Fibroblast of skin of right quadriceps (primary cell): ENCODE data around the gene NCKAP5.
A peak's percentile ranks its signal among the peaks of the same experiment; 100 is the strongest.

Experiments used
- DNase-seq: peaks from one replicate; pipeline ENCODE4 v3.0.0-alpha.2; 2013

The NCKAP5 gene

GRCh38 chr2:133568172-133568571 is at the start of gene NCKAP5:
Gene NCKAP5, minus strand, starts transcription at chr2:133568463. Its CDS starts 50,937 bp downstream, at chr2:133517526.
- peak; percentile 44 for DNase-seq

- DNase-seq = no peak
Observed at GRCh38 chr2:133609664-133610063, 41.4 kb upstream of the NCKAP5 start.

- no peak for DNase-seq
Observed at GRCh38 chr2:133608291-133608690, 40.0 kb upstream of the NCKAP5 start.

GRCh38 chr2:133607679-133608078 is 39.4 kb upstream of the NCKAP5 start:
- DNase-seq = peak; percentile 75

GRCh38 chr2:133606616-133607015 is 38.4 kb upstream of the NCKAP5 start:
- no peak for DNase-seq

- no peak for DNase-seq
Observed at GRCh38 chr2:133605766-133606137, 37.5 kb upstream of the NCKAP5 start.

- peak; percentile 39 for DNase-seq
Observed at GRCh38 chr2:133605011-133605765, 36.9 kb upstream of the NCKAP5 start.

- no peak for DNase-seq
Observed at GRCh38 chr2:133603109-133603508, 34.8 kb upstream of the NCKAP5 start.

GRCh38 chr2:133602538-133602937 is 34.3 kb upstream of the NCKAP5 start:
- no peak for DNase-seq

GRCh38 chr2:133600266-133600928 is 32.1 kb upstream of the NCKAP5 start:
- no peak for DNase-seq

- DNase-seq = no peak
Observed at GRCh38 chr2:133599811-133600210, 31.5 kb upstream of the NCKAP5 start.

GRCh38 chr2:133599211-133599803 is 31.0 kb upstream of the NCKAP5 start:
- DNase-seq = no peak

GRCh38 chr2:133598769-133599168 is 30.5 kb upstream of the NCKAP5 start:
- no peak for DNase-seq

- DNase-seq = no peak
Observed at GRCh38 chr2:133596701-133597393, 28.6 kb upstream of the NCKAP5 start.

GRCh38 chr2:133591164-133591563 is 22.9 kb upstream of the NCKAP5 start:
- no peak for DNase-seq

GRCh38 chr2:133589456-133589855 is 21.2 kb upstream of the NCKAP5 start:
- no peak for DNase-seq

GRCh38 chr2:133588144-133588543 is 19.9 kb upstream of the NCKAP5 start:
- no peak for DNase-seq

- DNase-seq = no peak
Observed at GRCh38 chr2:133586978-133587377, 18.7 kb upstream of the NCKAP5 start.

- peak; percentile 24 for DNase-seq
Observed at GRCh38 chr2:133581010-133581760, 12.9 kb upstream of the NCKAP5 start.

- DNase-seq = peak; percentile 48
Observed at GRCh38 chr2:133579274-133579673, 11.0 kb upstream of the NCKAP5 start.

- DNase-seq = no peak
Observed at GRCh38 chr2:133576714-133577113, 8.5 kb upstream of the NCKAP5 start.

GRCh38 chr2:133574620-133575019 is 6.4 kb upstream of the NCKAP5 start:
- DNase-seq = no peak

- DNase-seq = no peak
Observed at GRCh38 chr2:133574186-133574585, 5.9 kb upstream of the NCKAP5 start.
